ENCODE data around the gene FAT1.

The FAT1 gene

GRCh38 chr4:186704057-186704456 is 19.6 kb downstream of the FAT1 start:
- no peak overlapping the region for H3K27ac ChIP-seq (ENCODE audit: low read depth, low read length)
- peaks cover 43% of the 10 kb centered on the region for H3K4me1 ChIP-seq (ENCODE audit: insufficient read depth, low read length)
- H3K9me3 ChIP-seq (ENCODE audit: insufficient read depth, low read depth, low read length) = no peaks in the 10 kb centered on the region
- 91% methylated on average over 2 of the region's 4 CpGs for WGBS
- no peak overlapping the region for H3K4me3 ChIP-seq (ENCODE audit: low read length)
- H3K27me3 ChIP-seq (ENCODE audit: insufficient read depth, low read length) = no peaks in the 10 kb centered on the region
- H3K9ac ChIP-seq (ENCODE audit: low read depth, low read length) = no peak overlapping the region
- peaks cover 67% of the 10 kb centered on the region for H3K36me3 ChIP-seq (ENCODE audit: insufficient read depth, low read length)

- H3K27ac ChIP-seq (ENCODE audit: low read depth, low read length) = no peak overlapping the region
- H3K36me3 ChIP-seq (ENCODE audit: insufficient read depth, low read length) = peaks cover 67% of the 10 kb centered on the region
- H3K9me3 ChIP-seq (ENCODE audit: insufficient read depth, low read depth, low read length) = no peaks in the 10 kb centered on the region
- 93% methylated on average over 8 of the region's 8 CpGs for WGBS
- peaks cover 47% of the 10 kb centered on the region for H3K4me1 ChIP-seq (ENCODE audit: insufficient read depth, low read length)
- H3K4me3 ChIP-seq (ENCODE audit: low read length) = no peak overlapping the region
- no peak overlapping the region for H3K9ac ChIP-seq (ENCODE audit: low read depth, low read length)
- no peaks in the 10 kb centered on the region for H3K27me3 ChIP-seq (ENCODE audit: insufficient read depth, low read length)
These were observed 20.1 kb downstream of the FAT1 start for GRCh38 chr4:186703510-186703909.

- Histone ChIP-seq H3K27me3 (ENCODE audit: insufficient read depth, low read length) (no peaks in the 10 kb centered on the region), H3K9ac (ENCODE audit: low read depth, low read length) (no peak overlapping the region), H3K4me3 (ENCODE audit: low read length) (no peak overlapping the region), H3K4me1 (ENCODE audit: insufficient read depth, low read length) (peaks cover 50% of the 10 kb centered on the region), H3K36me3 (ENCODE audit: insufficient read depth, low read length) (peaks cover 66% of the 10 kb centered on the region), H3K9me3 (ENCODE audit: insufficient read depth, low read depth, low read length) (no peaks in the 10 kb centered on the region), H3K27ac (ENCODE audit: low read depth, low read length) (no peak overlapping the region)
- WGBS = 87% methylated on average over 10 of the region's 10 CpGs
These were observed 20.7 kb downstream of the FAT1 start for GRCh38 chr4:186702940-186703339.

GRCh38 chr4:186702297-186702696 is 21.4 kb downstream of the FAT1 start:
- no peaks in the 10 kb centered on the region for H3K27me3 ChIP-seq (ENCODE audit: insufficient read depth, low read length)
- WGBS = 78% methylated on average over 4 of the region's 4 CpGs
- no peak overlapping the region for H3K27ac ChIP-seq (ENCODE audit: low read depth, low read length)
- peaks cover 66% of the 10 kb centered on the region for H3K36me3 ChIP-seq (ENCODE audit: insufficient read depth, low read length)
- H3K9ac ChIP-seq (ENCODE audit: low read depth, low read length) = no peak overlapping the region
- H3K4me1 ChIP-seq (ENCODE audit: insufficient read depth, low read length) = peaks cover 50% of the 10 kb centered on the region
- H3K4me3 ChIP-seq (ENCODE audit: low read length) = no peak overlapping the region
- no peaks in the 10 kb centered on the region for H3K9me3 ChIP-seq (ENCODE audit: insufficient read depth, low read depth, low read length)

- peaks cover 64% of the 10 kb centered on the region for H3K36me3 ChIP-seq (ENCODE audit: insufficient read depth, low read length)
- no peak overlapping the region for H3K9ac ChIP-seq (ENCODE audit: low read depth, low read length)
- H3K9me3 ChIP-seq (ENCODE audit: insufficient read depth, low read depth, low read length) = no peaks in the 10 kb centered on the region
- peaks cover 50% of the 10 kb centered on the region for H3K4me1 ChIP-seq (ENCODE audit: insufficient read depth, low read length)
- H3K27ac ChIP-seq (ENCODE audit: low read depth, low read length) = peak overlapping the region; percentile 48; the same call in 1 of the 2 replicates
- H3K27me3 ChIP-seq (ENCODE audit: insufficient read depth, low read length) = no peaks in the 10 kb centered on the region
- 87% methylated on average over 12 of the region's 12 CpGs for WGBS
- H3K4me3 ChIP-seq (ENCODE audit: low read length) = no peak overlapping the region
These were observed 21.9 kb downstream of the FAT1 start for GRCh38 chr4:186701788-186702187.

GRCh38 chr4:186701273-186701672 is 22.4 kb downstream of the FAT1 start:
- 15% methylated on average over 5 of the region's 5 CpGs for WGBS
- Histone ChIP-seq H3K36me3 (ENCODE audit: insufficient read depth, low read length) (peaks cover 59% of the 10 kb centered on the region), H3K27ac (ENCODE audit: low read depth, low read length) (peak overlapping the region; percentile 73), H3K27me3 (ENCODE audit: insufficient read depth, low read length) (no peaks in the 10 kb centered on the region), H3K9me3 (ENCODE audit: insufficient read depth, low read depth, low read length) (no peaks in the 10 kb centered on the region), H3K9ac (ENCODE audit: low read depth, low read length) (peak overlapping the region; percentile 34; the same call in 1 of the 2 replicates), H3K4me1 (ENCODE audit: insufficient read depth, low read length) (peaks cover 51% of the 10 kb centered on the region), H3K4me3 (ENCODE audit: low read length) (peak overlapping the region; percentile 13)

- peaks cover 57% of the 10 kb centered on the region for H3K36me3 ChIP-seq (ENCODE audit: insufficient read depth, low read length)
- 88% methylated on average over 16 of the region's 16 CpGs for WGBS
- H3K27ac ChIP-seq (ENCODE audit: low read depth, low read length) = peak overlapping the region; percentile 73
- peaks cover 55% of the 10 kb centered on the region for H3K4me1 ChIP-seq (ENCODE audit: insufficient read depth, low read length)
- 0 out of 2 replicates have a peak overlapping the region, but pooled peaks have one; percentile 13 for H3K4me3 ChIP-seq (ENCODE audit: low read length)
- H3K9me3 ChIP-seq (ENCODE audit: insufficient read depth, low read depth, low read length) = no peaks in the 10 kb centered on the region
- H3K27me3 ChIP-seq (ENCODE audit: insufficient read depth, low read length) = no peaks in the 10 kb centered on the region
- peak overlapping the region; percentile 34; the same call in 1 of the 2 replicates for H3K9ac ChIP-seq (ENCODE audit: low read depth, low read length)
These were observed 22.9 kb downstream of the FAT1 start for GRCh38 chr4:186700746-186701145.

GRCh38 chr4:186699881-186700397 is 23.7 kb downstream of the FAT1 start:
- 94% methylated on average over 11 of the region's 11 CpGs for WGBS

GRCh38 chr4:186699298-186699697 is 24.4 kb downstream of the FAT1 start:
- Histone ChIP-seq H3K9ac (ENCODE audit: low read depth, low read length) (no peak overlapping the region), H3K36me3 (ENCODE audit: insufficient read depth, low read length) (peaks cover 45% of the 10 kb centered on the region), H3K27me3 (ENCODE audit: insufficient read depth, low read length) (no peaks in the 10 kb centered on the region), H3K4me1 (ENCODE audit: insufficient read depth, low read length) (peaks cover 63% of the 10 kb centered on the region), H3K9me3 (ENCODE audit: insufficient read depth, low read depth, low read length) (no peaks in the 10 kb centered on the region), H3K27ac (ENCODE audit: low read depth, low read length) (no peak overlapping the region), H3K4me3 (ENCODE audit: low read length) (no peak overlapping the region)
- 88% methylated on average over 5 of the region's 5 CpGs for WGBS

More at GRCh38 chr4:186699881-186700397, 23.7 kb downstream of the FAT1 start:
- peaks cover 49% of the 10 kb centered on the region for H3K36me3 ChIP-seq (ENCODE audit: insufficient read depth, low read length)
- H3K27ac ChIP-seq (ENCODE audit: low read depth, low read length) = no peak overlapping the region
- H3K27me3 ChIP-seq (ENCODE audit: insufficient read depth, low read length) = no peaks in the 10 kb centered on the region
- no peaks in the 10 kb centered on the region for H3K9me3 ChIP-seq (ENCODE audit: insufficient read depth, low read depth, low read length)
- H3K4me1 ChIP-seq (ENCODE audit: insufficient read depth, low read length) = peaks cover 61% of the 10 kb centered on the region
- H3K9ac ChIP-seq (ENCODE audit: low read depth, low read length) = no peak overlapping the region
- H3K4me3 ChIP-seq (ENCODE audit: low read length) = no peak overlapping the region

- no peak overlapping the region for H3K27ac ChIP-seq (ENCODE audit: low read depth, low read length)
- H3K9me3 ChIP-seq (ENCODE audit: insufficient read depth, low read depth, low read length) = no peaks in the 10 kb centered on the region
- no peak overlapping the region for H3K4me3 ChIP-seq (ENCODE audit: low read length)
- peaks cover 39% of the 10 kb centered on the region for H3K36me3 ChIP-seq (ENCODE audit: insufficient read depth, low read length)
- H3K27me3 ChIP-seq (ENCODE audit: insufficient read depth, low read length) = no peaks in the 10 kb centered on the region
- H3K4me1 ChIP-seq (ENCODE audit: insufficient read depth, low read length) = peaks cover 64% of the 10 kb centered on the region
- 96% methylated on average over 17 of the region's 17 CpGs for WGBS
- no peak overlapping the region for H3K9ac ChIP-seq (ENCODE audit: low read depth, low read length)
These were observed 25.1 kb downstream of the FAT1 start for GRCh38 chr4:186698525-186698924.

GRCh38 chr4:186698028-186698427 is 25.6 kb downstream of the FAT1 start:
- WGBS = 86% methylated on average over 12 of the region's 12 CpGs
- H3K36me3 ChIP-seq (ENCODE audit: insufficient read depth, low read length) = peaks cover 36% of the 10 kb centered on the region
- H3K4me3 ChIP-seq (ENCODE audit: low read length) = no peak overlapping the region
- H3K9ac ChIP-seq (ENCODE audit: low read depth, low read length) = no peak overlapping the region
- peaks cover 59% of the 10 kb centered on the region for H3K4me1 ChIP-seq (ENCODE audit: insufficient read depth, low read length)
- no peaks in the 10 kb centered on the region for H3K9me3 ChIP-seq (ENCODE audit: insufficient read depth, low read depth, low read length)
- no peak overlapping the region for H3K27ac ChIP-seq (ENCODE audit: low read depth, low read length)
- H3K27me3 ChIP-seq (ENCODE audit: insufficient read depth, low read length) = no peaks in the 10 kb centered on the region

- Histone ChIP-seq H3K27me3 (ENCODE audit: insufficient read depth, low read length) (no peaks in the 10 kb centered on the region), H3K9ac (ENCODE audit: low read depth, low read length) (no peak overlapping the region), H3K36me3 (ENCODE audit: insufficient read depth, low read length) (peaks cover 54% of the 10 kb centered on the region), H3K27ac (ENCODE audit: low read depth, low read length) (no peak overlapping the region), H3K4me1 (ENCODE audit: insufficient read depth, low read length) (peaks cover 42% of the 10 kb centered on the region), H3K4me3 (ENCODE audit: low read length) (no peak overlapping the region), H3K9me3 (ENCODE audit: insufficient read depth, low read depth, low read length) (no peaks in the 10 kb centered on the region)
- WGBS = 94% methylated on average over 4 of the region's 4 CpGs
These were observed 28.3 kb downstream of the FAT1 start for GRCh38 chr4:186695392-186695791.
